Spleen (tissue), 7 donors: ENCODE measurements around the gene GAREM1.
"Not testable (repeated sequence)": the region's sequence is repeated elsewhere in the genome, so short reads cannot be mapped to it uniquely, and the experiment has no call there.

Source experiments
- POLR2A ChIP-seq, 3 donors: fragments of 450-650 bp; IDR thresholded peaks; one replicate each; pipeline ENCODE4 v1.5.1; 2017; ENCODE audit warnings: antibody characterized with exemption in 3 of 3, mild to moderate bottlenecking in 1 of 3
- POLR2AphosphoS5 ChIP-seq, 3 donors: sonication (generic); formaldehyde crosslinking; IDR thresholded peaks; one replicate each; pipeline ENCODE4 v1.5.1; 2017; ENCODE audit warnings: antibody characterized with exemption in 3 of 3
- TF ChIP-seq, protein P1 (sequence below), 11 experiments: fragments of 200-600 bp in 7 of 11; fragments of 450-650 bp in 4 of 11; sonication (generic) in 4 of 11; IDR thresholded peaks in 8 of 11; conservative IDR thresholded peaks in 3 of 11; 1 replicate in 7 of 11; 2 replicates in 4 of 11; pipeline versions ENCODE4 v1.4.0 to v1.8.0; 2016 to 2021; ENCODE audit warnings: antibody characterized with exemption in 11 of 11, inconsistent platforms in 4 of 11, mild to moderate bottlenecking in 1 of 11
- donor health status: DM: no; HTN: no; CAD: no; lungs with moderate emphysema.
- donor health status: DM: no; HTN: no; CAD: no.
- donor health status: DM: no; HTN: no; CAD: no.

DNA sequence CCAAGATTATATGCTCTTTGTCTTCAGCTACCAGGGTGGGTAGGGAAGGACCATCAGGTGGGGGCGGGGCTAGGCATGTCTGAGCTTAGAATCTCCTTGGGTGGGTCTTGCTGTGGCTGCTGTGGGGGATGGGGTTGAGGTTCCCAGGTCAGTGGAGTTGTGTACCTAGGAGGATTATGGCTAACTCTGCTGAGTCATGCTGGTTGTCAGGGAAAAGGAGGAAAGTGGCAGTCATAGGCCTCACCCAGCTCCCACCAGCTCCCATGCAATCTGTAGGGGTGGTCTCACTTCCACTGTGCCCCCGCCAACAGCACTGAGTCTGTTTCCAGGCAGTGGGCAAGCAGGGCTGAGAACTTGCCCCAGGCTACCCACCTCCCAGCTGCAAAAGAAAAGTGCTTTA lies 30.6 kb upstream of the GAREM1 start:
- TF ChIP-seq, protein P1, sequence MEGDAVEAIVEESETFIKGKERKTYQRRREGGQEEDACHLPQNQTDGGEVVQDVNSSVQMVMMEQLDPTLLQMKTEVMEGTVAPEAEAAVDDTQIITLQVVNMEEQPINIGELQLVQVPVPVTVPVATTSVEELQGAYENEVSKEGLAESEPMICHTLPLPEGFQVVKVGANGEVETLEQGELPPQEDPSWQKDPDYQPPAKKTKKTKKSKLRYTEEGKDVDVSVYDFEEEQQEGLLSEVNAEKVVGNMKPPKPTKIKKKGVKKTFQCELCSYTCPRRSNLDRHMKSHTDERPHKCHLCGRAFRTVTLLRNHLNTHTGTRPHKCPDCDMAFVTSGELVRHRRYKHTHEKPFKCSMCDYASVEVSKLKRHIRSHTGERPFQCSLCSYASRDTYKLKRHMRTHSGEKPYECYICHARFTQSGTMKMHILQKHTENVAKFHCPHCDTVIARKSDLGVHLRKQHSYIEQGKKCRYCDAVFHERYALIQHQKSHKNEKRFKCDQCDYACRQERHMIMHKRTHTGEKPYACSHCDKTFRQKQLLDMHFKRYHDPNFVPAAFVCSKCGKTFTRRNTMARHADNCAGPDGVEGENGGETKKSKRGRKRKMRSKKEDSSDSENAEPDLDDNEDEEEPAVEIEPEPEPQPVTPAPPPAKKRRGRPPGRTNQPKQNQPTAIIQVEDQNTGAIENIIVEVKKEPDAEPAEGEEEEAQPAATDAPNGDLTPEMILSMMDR (IDR thresholded peaks at IDR 0.05 in 8 of 11, conservative IDR thresholded peaks at IDR 0.05 in 3 of 11): not testable (repeated sequence)
- TF ChIP-seq POLR2A, POLR2AphosphoS5 (IDR thresholded peaks at IDR 0.05): not testable (repeated sequence)
